ENCODE data around the gene OR2F1.
A peak's percentile ranks its signal among the peaks of the same experiment; 100 is the strongest.
"Not testable (repeated sequence)": the region's sequence is repeated elsewhere in the genome, so short reads cannot be mapped to it uniquely, and the experiment has no call there.

Gene OR2F1

GRCh38 chr7:144006029-144006691, 51.5 kb downstream of the OR2F1 start:
- no peak for DNase-seq (ENCODE audit: low read depth)
- TF ChIP-seq, protein P1, sequence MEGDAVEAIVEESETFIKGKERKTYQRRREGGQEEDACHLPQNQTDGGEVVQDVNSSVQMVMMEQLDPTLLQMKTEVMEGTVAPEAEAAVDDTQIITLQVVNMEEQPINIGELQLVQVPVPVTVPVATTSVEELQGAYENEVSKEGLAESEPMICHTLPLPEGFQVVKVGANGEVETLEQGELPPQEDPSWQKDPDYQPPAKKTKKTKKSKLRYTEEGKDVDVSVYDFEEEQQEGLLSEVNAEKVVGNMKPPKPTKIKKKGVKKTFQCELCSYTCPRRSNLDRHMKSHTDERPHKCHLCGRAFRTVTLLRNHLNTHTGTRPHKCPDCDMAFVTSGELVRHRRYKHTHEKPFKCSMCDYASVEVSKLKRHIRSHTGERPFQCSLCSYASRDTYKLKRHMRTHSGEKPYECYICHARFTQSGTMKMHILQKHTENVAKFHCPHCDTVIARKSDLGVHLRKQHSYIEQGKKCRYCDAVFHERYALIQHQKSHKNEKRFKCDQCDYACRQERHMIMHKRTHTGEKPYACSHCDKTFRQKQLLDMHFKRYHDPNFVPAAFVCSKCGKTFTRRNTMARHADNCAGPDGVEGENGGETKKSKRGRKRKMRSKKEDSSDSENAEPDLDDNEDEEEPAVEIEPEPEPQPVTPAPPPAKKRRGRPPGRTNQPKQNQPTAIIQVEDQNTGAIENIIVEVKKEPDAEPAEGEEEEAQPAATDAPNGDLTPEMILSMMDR (IDR thresholded peaks at IDR 0.05; ENCODE audit: low read length, missing control alignments), result no peak

GRCh38 chr7:144006692-144007042, 52.0 kb downstream of the OR2F1 start:
- no peak overlapping the region for H3K4me3 ChIP-seq (replicated peaks; ENCODE audit: low read depth, low read length)
- TF ChIP-seq, protein P1 (IDR thresholded peaks at IDR 0.05; ENCODE audit: low read length, missing control alignments), result no peak

More at GRCh38 chr7:144006029-144006691, 51.5 kb downstream of the OR2F1 start:
- no peak overlapping the region for H3K4me3 ChIP-seq (replicated peaks; ENCODE audit: low read depth, low read length)

GRCh38 chr7:144009361-144009760, 54.7 kb downstream of the OR2F1 start:
- no peak overlapping the region for H3K4me3 ChIP-seq (replicated peaks; ENCODE audit: low read depth, low read length)
- no peak for DNase-seq (ENCODE audit: low read depth)
- TF ChIP-seq, protein P1 (IDR thresholded peaks at IDR 0.05; ENCODE audit: low read length, missing control alignments), result no peak

More at GRCh38 chr7:144006692-144007042, 52.0 kb downstream of the OR2F1 start:
- DNase-seq (ENCODE audit: low read depth), result no peak

DNA sequence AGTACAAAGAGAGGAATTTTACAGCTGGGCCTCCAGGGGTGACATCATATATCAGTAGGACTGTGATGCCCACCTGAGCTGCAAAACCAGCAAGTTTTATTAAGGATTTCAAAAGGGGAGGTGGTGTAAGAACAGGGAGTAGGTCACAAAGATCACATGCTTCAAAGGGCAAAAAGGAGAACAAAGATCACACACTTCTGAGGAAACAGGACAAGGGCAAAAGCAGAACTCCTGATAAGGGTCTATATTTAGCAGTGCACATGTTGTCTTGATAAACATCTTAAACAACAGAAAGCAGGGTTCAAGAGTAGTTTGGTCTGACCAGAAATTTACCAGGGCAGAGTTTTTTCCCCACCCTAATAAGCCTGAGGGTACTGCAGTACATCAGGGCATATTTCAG, 55.4 kb downstream of the OR2F1 start:
- H3K4me3 ChIP-seq (replicated peaks; ENCODE audit: low read depth, low read length); DNase-seq (ENCODE audit: low read depth): not testable (repeated sequence)

DNA sequence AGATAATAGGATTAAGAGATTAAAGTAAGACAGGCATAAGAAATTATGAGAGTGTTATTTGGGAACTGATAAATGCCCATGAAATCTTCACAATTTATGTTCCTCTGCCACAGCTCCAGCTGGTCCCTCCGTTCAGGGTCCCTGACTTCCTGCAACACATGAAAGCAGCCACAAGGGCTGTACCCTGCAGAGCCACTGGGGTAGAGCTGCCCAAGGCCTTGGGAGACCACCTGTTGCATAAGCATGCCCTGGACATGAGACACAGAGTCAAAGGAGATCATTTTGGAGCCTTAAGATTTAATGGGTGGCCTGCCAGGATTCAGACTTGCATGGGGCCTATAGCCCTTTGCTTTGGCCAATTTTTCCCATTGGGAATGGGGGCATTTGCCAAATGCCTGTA, 56.2 kb downstream of the OR2F1 start:
- not testable (repeated sequence) for DNase-seq (ENCODE audit: low read depth); H3K4me3 ChIP-seq (replicated peaks; ENCODE audit: low read depth, low read length)

GRCh38 chr7:144011458-144012230, 57.0 kb downstream of the OR2F1 start:
- TF ChIP-seq, protein P1 (IDR thresholded peaks at IDR 0.05; ENCODE audit: low read length, missing control alignments), result peak; percentile 12
- no peak overlapping the region for H3K4me3 ChIP-seq (replicated peaks; ENCODE audit: low read depth, low read length)
- peak; percentile 44 for DNase-seq (ENCODE audit: low read depth)

Data from fibroblast of pulmonary artery (primary cell).